Measurements from ENCODE around the gene SLC2A1. TPM values are rescaled to one million over a fixed set of nuclear protein-coding genes. Genes with fewer than 3 reads are reported as not detected.

Gene SLC2A1
- total RNA-seq, 1 donor from 2014 or later: 135 TPM

DNA sequence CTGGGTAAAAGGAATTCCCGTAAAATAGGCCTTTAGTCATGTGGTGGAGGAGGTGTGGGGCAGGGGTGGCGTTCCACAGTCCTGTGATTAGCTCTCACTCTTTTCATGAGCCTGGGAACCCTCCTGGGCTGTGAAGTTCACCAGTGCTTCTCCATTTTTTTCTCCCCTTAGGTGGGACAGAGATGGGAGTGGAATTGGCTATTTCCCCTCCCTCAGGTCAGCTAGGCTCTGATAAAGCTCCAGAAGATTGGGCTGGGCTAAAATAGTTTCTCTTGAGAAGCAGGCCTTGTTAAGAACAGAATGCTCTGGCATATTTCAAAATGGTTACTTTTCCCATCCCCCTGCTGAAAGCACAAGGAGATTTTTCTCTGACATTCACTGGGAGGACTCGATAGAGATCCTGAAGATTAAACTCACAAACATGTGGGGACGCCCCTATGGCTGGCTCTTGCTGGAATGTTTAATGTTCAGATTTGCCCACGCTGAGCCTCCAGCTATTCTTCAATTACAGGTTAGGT is 33.4 kb upstream of the SLC2A1 start:
- DNase-seq: no peak
- Mint-ChIP-seq H3K4me1 (no peaks in the 10 kb centered on the region), H3K9me3 (no peaks in the 10 kb centered on the region), H3K4me3 (no peak overlapping the region), H3K27ac (no peak overlapping the region), H3K27me3 (no peaks in the 10 kb centered on the region), H3K36me3 (ENCODE audit: low read depth) (no peaks in the 10 kb centered on the region)
- intact Hi-C loops (cut with micrococcal nuclease): no loop called here

DNA sequence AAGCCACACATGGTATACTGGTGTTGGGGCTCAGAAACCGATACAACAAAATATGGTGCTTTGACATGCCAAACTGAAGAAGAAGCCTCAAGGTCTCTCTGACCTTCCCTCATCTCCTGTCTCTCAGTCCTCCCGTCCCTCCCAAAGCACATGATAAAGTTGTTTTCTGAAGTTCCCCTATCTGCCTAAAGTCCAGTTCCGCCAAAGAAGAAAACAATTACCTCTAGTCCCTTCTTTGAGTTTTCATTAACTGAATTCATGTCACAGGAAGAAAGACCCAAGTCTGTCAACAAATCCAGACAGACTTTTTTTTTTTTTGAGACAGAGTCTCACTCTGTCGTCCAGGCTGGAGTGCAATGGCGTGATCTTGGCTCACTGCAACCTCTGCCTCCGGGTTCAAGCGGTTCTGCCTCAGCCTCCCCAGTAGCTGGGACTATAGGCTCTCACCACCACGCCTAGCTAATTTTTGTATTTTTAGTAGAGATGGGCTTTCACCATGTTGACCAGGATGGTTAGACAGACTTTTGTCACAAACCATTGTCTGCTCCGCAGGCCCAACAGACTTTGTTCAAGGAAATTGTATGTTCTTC is 32.2 kb upstream of the SLC2A1 start:
- Mint-ChIP-seq H3K27me3 (no peaks in the 10 kb centered on the region), H3K36me3 (ENCODE audit: low read depth) (no peaks in the 10 kb centered on the region), H3K4me1 (no peaks in the 10 kb centered on the region), H3K4me3 (no peak overlapping the region), H3K9me3 (no peaks in the 10 kb centered on the region), H3K27ac (no peak overlapping the region)
- no peak for DNase-seq
- intact Hi-C loops (cut with micrococcal nuclease): no loop called here

DNA sequence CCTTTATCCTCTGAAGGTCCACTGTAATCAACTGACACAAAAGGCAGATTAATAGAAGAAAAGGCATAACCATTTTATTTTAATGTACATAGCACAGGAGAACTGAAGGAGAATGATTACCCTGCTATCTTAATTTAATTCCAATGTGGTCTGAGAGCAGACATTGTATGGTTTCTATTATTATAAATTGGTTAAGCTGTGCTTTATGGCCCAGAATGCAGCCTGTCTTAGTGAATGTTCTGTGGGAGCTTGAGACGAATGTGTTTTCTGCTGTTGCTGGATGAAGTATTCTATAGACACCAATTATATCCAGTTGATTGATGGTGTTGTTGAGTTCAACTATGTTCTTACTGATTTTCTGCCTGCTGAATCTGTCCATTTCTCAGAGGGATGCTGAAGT is 25.0 kb upstream of the SLC2A1 start:
- Mint-ChIP-seq H3K27me3 (peaks cover 7% of the 10 kb centered on the region), H3K4me1 (no peaks in the 10 kb centered on the region), H3K36me3 (ENCODE audit: low read depth) (no peaks in the 10 kb centered on the region), H3K27ac (no peak overlapping the region), H3K4me3 (no peak overlapping the region), H3K9me3 (no peaks in the 10 kb centered on the region)
- no peak for DNase-seq
- intact Hi-C loops (cut with micrococcal nuclease): no loop called here

DNA sequence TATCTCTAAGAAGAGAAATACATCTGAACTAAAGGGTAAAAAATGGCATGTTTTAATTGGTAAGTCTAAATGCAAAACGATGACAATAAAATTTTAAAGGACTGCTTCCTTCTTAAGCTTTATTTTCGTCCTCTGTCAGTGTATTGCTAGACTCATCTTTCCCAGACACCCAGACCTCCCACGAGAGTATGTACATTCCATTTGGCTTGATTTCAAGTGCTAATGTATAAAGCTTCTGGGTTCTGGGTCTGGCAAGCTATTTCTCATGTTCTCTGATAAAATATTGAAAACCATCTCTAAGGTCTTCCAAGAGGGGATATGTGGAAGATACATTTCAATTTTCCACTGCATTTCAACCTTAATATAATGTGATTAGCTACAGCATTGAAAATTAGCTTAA is 24.6 kb upstream of the SLC2A1 start:
- H3K4me1 Mint-ChIP-seq: no peaks in the 10 kb centered on the region
- H3K36me3 Mint-ChIP-seq (ENCODE audit: low read depth): no peaks in the 10 kb centered on the region
- H3K9me3 Mint-ChIP-seq: no peaks in the 10 kb centered on the region
- no peak overlapping the region for H3K4me3 Mint-ChIP-seq
- DNase-seq: no peak
- intact Hi-C loops (cut with micrococcal nuclease): no loop called here
- peaks cover 7% of the 10 kb centered on the region for H3K27me3 Mint-ChIP-seq
- H3K27ac Mint-ChIP-seq: no peak overlapping the region

DNA sequence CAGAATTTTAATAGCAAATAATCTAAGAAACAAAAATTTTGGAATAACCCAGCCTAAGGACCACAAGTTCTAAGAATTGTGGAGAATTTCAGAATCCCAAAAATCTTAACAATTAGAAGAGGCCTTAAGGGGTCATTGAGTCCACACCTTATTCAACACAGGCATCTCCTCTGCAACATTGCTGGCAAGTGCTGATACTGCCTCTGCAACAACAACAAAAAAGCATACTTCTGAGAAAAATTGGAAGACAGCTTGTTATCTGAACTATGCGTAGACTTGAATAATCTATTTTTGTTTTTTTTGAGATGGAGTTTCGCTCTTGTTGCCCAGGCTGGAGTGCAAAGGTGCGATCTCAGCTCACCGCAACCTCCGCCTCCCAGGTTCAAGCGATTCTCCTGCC is 24.0 kb upstream of the SLC2A1 start:
- Mint-ChIP-seq H3K4me3 (no peak overlapping the region), H3K27me3 (peaks cover 7% of the 10 kb centered on the region), H3K27ac (no peak overlapping the region), H3K9me3 (no peaks in the 10 kb centered on the region), H3K36me3 (ENCODE audit: low read depth) (no peaks in the 10 kb centered on the region), H3K4me1 (no peaks in the 10 kb centered on the region)
- DNase-seq: no peak
- intact Hi-C loops (cut with micrococcal nuclease): no loop called here

DNA sequence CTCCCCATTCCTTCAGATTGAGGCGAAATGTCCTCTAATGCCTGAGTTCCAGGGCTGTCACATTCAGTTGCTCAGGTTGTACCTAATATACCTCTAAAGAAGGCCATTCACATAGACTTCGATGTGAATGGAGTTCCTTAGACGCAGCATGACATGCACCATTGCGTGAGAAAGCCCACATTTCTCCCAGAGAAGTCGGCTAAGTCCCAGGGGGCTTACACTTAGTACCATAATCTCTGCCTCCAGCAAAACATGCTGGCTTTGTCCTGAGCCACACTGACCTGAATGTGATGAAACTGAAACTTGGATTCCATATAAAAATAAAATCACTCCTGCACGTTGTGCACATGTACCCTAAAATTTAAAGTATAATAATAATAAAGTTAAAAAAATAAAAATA is 23.2 kb upstream of the SLC2A1 start:
- H3K4me3 Mint-ChIP-seq: no peak overlapping the region
- no peaks in the 10 kb centered on the region for H3K4me1 Mint-ChIP-seq
- no peaks in the 10 kb centered on the region for H3K36me3 Mint-ChIP-seq (ENCODE audit: low read depth)
- DNase-seq: no peak
- no peak overlapping the region for H3K27ac Mint-ChIP-seq
- intact Hi-C loops (cut with micrococcal nuclease): no loop called here
- no peaks in the 10 kb centered on the region for H3K9me3 Mint-ChIP-seq
- H3K27me3 Mint-ChIP-seq: peaks cover 7% of the 10 kb centered on the region

DNA sequence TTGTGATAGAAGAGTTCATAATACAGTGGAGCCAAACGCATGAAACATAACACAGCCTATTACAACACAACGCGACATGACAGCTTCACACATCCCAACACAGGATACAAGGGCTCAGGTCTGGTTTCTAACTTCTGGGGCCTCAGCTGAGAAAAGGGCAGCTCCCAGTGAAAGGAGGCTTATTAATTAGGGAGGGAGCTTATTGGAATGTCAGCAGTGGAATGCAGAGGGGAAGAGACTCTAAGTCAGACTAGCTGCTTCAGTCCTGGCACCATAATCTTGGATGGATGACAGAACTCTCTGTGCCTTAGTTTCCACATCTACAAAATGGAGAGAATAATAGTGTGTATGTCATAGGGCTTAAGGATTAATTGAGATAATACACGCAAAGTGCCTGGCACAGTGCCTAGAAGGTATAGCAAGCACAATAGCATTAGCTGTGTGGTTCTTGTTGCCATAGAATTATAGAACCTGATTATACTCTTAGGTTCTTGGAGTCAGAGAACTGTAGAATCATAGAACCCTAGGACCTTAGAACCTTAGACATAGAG is 22.7 kb upstream of the SLC2A1 start:
- Mint-ChIP-seq H3K9me3 (no peaks in the 10 kb centered on the region), H3K4me1 (no peaks in the 10 kb centered on the region), H3K36me3 (ENCODE audit: low read depth) (no peaks in the 10 kb centered on the region), H3K27ac (no peak overlapping the region), H3K27me3 (peaks cover 7% of the 10 kb centered on the region), H3K4me3 (no peak overlapping the region)
- no peak for DNase-seq
- intact Hi-C loops (cut with micrococcal nuclease): no loop called here

DNA sequence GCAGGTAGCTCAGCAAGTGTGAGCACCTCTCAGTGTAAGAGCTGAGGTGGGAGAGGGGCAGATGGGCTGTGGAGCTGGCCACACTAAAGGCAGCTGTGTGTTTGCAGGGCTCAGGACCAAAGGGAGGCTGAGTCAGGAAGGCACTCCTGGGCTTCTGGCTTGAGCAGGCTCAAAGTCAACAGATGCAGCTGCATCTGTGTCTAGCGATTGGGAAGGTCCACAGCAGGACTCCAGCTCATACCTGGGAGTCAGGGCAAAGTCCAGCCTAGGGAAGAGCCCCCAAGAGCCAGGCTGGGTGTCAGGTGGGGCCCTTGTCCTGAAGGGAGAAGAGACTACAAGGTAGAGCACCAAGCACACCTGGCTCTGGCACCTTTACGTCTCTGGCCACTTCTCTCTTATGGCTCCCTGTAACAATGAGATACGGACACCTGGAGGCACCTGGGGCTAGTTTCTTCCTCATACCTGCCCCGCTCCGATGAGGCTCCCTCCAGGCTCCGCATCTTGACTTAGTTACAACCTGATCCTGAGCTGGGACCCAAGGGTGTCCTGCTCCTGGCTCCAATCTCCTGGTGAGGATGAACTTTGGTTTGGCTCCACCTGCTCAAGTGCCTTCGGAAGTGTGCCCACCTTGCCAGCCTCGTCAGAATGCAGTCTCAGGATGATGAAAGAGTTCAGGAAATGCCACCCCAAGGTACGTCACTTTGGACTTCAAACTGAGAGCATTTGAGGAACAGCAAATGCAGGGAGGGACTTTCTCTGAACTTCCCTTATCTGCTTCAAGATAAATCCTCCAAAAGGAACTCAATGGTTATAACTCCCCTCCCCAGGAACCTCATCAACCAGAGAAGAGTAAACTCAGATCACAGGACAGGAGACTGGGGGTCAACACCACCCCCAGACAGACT is 21.5 kb upstream of the SLC2A1 start:
- Mint-ChIP-seq H3K27ac (no peak overlapping the region), H3K4me3 (no peak overlapping the region), H3K36me3 (ENCODE audit: low read depth) (peaks cover 2% of the 10 kb centered on the region), H3K9me3 (no peaks in the 10 kb centered on the region), H3K27me3 (peaks cover 7% of the 10 kb centered on the region), H3K4me1 (no peaks in the 10 kb centered on the region)
- DNase-seq: no peak
- intact Hi-C loops (cut with micrococcal nuclease): no loop called here

DNA sequence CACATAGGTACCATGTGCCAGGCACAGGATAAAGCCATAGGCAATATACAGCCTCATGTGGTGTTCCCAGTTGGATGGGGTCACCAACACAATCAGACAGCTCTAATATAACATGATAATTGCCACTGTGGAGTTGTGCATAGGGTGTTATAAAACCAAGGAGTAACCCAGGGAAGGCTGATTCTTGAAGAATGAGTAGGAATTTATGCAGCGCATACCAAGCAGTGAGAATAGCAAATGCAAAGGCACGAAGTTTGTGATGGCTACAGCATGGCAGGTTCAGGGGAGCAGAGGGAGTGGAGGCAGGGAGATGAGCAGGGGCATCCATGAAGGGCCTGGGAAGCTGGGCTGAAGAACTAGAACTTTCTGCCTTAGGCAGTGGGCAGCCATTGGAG is 20.4 kb upstream of the SLC2A1 start:
- DNase-seq: no peak
- no peaks in the 10 kb centered on the region for H3K4me1 Mint-ChIP-seq
- H3K27me3 Mint-ChIP-seq: peaks cover 7% of the 10 kb centered on the region
- no peaks in the 10 kb centered on the region for H3K9me3 Mint-ChIP-seq
- intact Hi-C loops (cut with micrococcal nuclease): no loop called here
- H3K36me3 Mint-ChIP-seq (ENCODE audit: low read depth): peaks cover 2% of the 10 kb centered on the region
- H3K27ac Mint-ChIP-seq: no peak overlapping the region
- no peak overlapping the region for H3K4me3 Mint-ChIP-seq

DNA sequence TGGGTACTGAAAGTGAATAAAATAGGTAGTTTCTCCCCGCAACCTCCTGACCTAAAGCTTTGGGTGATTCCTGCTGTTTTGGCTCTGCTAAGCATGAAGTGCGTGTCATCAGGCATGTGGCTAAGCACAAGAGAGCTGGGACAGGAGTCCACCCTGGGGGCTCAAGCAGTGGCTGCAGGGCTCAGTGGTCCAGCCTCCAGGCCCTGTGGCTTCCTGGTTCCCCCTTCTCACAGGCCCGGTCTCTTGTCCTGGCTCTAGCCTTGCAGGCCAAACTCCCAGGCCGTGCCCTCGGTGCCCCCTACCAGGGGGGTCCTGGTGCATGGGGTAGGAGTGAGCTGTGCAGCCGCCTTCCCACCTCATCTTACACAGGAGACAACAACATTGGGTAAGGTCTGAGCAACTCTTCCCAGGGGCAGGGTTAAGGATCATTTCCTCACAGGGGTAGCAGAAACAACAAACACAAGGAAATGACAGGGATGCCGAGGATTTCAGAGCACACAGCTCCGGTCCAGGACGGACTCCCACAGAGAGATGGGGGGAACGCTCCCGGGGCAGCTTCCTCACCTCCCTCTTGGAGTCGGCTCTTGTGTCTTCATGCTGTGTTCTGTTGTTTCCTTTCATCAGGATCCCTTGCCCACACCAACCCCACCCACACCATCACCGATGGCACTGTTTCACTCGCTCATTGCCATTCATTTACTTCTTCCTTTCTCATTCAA is 19.8 kb upstream of the SLC2A1 start:
- H3K4me3 Mint-ChIP-seq: no peak overlapping the region
- no peak for DNase-seq
- H3K27me3 Mint-ChIP-seq: peaks cover 7% of the 10 kb centered on the region
- no peak overlapping the region for H3K27ac Mint-ChIP-seq
- H3K36me3 Mint-ChIP-seq (ENCODE audit: low read depth): peaks cover 2% of the 10 kb centered on the region
- intact Hi-C loops (cut with micrococcal nuclease): no loop called here
- no peaks in the 10 kb centered on the region for H3K4me1 Mint-ChIP-seq
- H3K9me3 Mint-ChIP-seq: no peaks in the 10 kb centered on the region

DNA sequence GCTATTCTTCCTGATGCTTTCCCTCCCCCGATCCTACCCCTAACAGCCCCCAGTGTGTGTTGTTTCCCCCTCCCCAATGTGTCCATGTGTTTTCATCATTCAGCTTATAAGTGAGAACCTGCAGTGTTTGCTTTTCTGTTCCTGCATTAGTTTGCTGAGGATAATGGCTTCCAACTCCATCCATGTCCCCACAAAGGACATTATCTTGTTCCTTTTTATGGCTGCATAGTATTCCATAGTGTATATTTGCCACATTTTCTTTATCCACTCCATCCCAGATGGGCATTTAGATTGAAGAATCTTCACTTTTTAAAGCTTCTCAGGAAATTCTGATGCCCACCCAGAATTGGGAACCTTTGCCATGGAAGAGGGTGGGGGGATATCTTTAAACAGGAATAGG is 19.0 kb upstream of the SLC2A1 start:
- intact Hi-C loops (cut with micrococcal nuclease): no loop called here
- no peak for DNase-seq
- Mint-ChIP-seq H3K9me3 (no peaks in the 10 kb centered on the region), H3K27me3 (peaks cover 7% of the 10 kb centered on the region), H3K27ac (no peak overlapping the region), H3K4me1 (no peaks in the 10 kb centered on the region), H3K36me3 (ENCODE audit: low read depth) (peaks cover 2% of the 10 kb centered on the region), H3K4me3 (no peak overlapping the region)

DNA sequence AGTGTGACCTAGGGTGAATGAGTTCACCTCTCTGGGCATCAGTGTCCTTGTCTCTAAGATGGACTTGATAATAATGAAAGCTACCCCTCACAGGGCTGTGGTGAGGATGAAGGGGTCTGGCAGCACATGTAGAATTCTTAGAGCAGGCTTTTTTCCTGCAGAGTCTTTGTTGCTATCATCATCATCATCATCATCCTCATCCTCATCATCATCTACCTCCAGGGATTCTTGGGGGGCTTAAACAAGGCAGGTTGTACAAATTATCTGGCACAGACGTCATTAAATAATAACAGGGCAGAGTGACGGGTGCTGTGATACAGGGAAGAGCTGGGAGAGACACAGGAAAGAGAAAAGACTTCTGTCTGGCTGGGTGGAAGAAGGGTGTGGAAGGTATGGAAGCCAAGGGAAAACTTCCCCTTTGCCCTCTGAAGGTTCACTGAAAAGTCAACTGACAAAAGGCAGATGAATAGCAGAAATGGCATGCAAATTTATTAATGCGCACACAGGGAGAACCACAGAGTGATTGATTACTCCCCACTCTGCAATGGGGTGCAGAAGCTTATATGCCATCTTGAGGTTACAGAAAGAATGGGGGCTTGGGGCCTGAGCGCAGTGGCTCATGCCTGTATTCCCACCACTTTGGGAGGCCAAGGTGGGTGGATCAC is 17.0 kb upstream of the SLC2A1 start:
- Mint-ChIP-seq H3K27ac (no peak overlapping the region), H3K36me3 (ENCODE audit: low read depth) (peaks cover 2% of the 10 kb centered on the region)

DNA sequence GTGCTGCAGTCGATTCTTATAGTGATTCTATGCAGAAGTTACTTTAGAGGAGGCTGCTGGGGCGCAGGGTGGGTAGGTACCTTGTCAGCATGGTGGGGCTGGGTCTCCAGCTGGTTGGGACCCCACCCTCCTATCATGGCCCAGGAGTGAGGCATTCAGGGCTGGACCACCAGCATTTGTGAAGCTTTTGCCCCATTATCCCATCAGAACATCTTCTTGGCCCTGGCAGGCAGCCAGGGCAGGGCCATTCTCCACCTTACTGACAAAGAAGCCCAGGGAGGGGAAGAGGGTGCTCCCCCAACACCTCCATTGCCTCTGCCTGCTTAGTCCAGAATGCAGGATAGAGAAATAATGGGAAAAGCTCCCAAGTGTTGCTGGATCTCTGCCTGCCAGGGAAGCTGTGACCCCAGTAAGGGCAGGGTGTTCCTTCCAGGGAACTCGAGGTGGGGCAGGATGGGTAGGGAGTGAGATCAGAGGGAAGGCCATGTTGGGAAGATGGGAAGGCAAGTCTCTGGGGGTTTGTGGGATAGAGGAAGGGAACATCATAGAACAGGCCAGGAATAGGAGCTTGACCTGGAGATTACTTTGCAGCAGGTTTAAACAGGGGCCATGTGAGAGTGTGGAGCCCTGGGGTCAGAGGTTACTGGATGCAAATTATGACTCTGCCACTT is 16.2 kb upstream of the SLC2A1 start:
- intact Hi-C loops (cut with micrococcal nuclease): no loop called here
- Mint-ChIP-seq H3K4me1 (no peaks in the 10 kb centered on the region), H3K9me3 (no peaks in the 10 kb centered on the region), H3K27me3 (no peaks in the 10 kb centered on the region), H3K27ac (no peak overlapping the region), H3K4me3 (no peak overlapping the region), H3K36me3 (ENCODE audit: low read depth) (peaks cover 2% of the 10 kb centered on the region)
- DNase-seq: no peak

More for the DNA sequence above, 17.0 kb upstream of the SLC2A1 start:
- no peaks in the 10 kb centered on the region for H3K4me1 Mint-ChIP-seq
- intact Hi-C loops (cut with micrococcal nuclease): no loop called here
- no peak overlapping the region for H3K4me3 Mint-ChIP-seq
- no peaks in the 10 kb centered on the region for H3K9me3 Mint-ChIP-seq
- peaks cover 2% of the 10 kb centered on the region for H3K27me3 Mint-ChIP-seq
- no peak for DNase-seq
